Dorsolateral prefrontal cortex (tissue), 118 donors: Measurements from ENCODE around the gene GPAM. TPM values are rescaled to one million over a fixed set of nuclear protein-coding genes. Genes with fewer than 3 reads are reported as not detected.

ENCODE experiments used
- total RNA-seq, 120 experiments: library from RNA; stranded (reverse); gene quantifications; one replicate each; pipeline versions ENCODE4 v1.2.3 to v1.2.4, GENCODE V29; 2022

The GPAM gene
- total RNA-seq, 120 experiments from 2014 or later, result 7.6 to 51.7 (median 22.4) TPM

Other genes with a start within 250 kb of the GPAM start
- under 1 TPM in 22 of 120 experiments, not detected in 98; 0.11 to 0.82 (median 0.20) TPM for gene TECTB, start 99.6 kb upstream of the GPAM start, total RNA-seq
- 10 to 100 TPM in 55 of 120 experiments, 1 to 10 TPM in 65; 3.2 to 25.6 (median 9.6) TPM for gene ACSL5, start 190.4 kb upstream of the GPAM start, total RNA-seq